Measurements from ENCODE around the gene LFNG.
A peak's percentile ranks its signal among the peaks of the same experiment; 100 is the strongest.

DNA sequence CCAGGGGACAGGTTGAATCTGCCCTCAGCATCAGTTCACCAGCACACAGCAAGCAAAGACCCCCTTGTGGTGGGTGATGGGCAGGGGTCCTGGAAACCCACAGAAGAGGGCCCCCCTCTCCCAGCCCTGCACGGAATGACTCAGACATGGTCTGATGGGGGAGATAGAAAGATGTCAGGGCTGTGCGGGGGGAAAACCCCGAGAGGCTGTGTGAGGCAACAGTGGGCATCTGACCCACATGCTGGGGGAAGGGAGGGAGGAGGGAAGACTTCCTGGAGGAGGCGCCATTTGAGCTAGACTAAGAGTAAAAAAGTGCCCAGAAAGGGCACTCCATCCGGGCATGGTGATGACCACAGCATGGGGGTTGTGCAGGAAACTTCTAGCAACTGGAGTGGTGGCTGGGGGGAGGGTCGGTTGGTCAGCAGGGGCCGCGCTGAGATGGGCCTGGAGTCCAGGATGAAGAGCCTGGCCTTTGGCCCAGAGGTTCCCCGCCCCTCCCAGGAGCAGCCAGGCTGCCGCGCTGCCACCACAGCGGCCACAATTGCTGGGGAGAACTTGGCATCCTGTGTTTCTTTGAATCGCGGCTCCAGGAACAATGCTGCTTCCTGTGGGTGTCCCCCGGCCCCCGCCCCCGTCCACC lies 2.5 kb downstream of the LFNG start:
- TF ChIP-seq, protein P1, sequence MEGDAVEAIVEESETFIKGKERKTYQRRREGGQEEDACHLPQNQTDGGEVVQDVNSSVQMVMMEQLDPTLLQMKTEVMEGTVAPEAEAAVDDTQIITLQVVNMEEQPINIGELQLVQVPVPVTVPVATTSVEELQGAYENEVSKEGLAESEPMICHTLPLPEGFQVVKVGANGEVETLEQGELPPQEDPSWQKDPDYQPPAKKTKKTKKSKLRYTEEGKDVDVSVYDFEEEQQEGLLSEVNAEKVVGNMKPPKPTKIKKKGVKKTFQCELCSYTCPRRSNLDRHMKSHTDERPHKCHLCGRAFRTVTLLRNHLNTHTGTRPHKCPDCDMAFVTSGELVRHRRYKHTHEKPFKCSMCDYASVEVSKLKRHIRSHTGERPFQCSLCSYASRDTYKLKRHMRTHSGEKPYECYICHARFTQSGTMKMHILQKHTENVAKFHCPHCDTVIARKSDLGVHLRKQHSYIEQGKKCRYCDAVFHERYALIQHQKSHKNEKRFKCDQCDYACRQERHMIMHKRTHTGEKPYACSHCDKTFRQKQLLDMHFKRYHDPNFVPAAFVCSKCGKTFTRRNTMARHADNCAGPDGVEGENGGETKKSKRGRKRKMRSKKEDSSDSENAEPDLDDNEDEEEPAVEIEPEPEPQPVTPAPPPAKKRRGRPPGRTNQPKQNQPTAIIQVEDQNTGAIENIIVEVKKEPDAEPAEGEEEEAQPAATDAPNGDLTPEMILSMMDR (IDR thresholded peaks at IDR 0.05) = peak; percentile 32; the same call in 1 of the 2 replicates
- no peak for TF ChIP-seq POLR2AphosphoS5 (IDR thresholded peaks at IDR 0.05; ENCODE audit: low read depth, low read length)
- TF ChIP-seq, protein P2, sequence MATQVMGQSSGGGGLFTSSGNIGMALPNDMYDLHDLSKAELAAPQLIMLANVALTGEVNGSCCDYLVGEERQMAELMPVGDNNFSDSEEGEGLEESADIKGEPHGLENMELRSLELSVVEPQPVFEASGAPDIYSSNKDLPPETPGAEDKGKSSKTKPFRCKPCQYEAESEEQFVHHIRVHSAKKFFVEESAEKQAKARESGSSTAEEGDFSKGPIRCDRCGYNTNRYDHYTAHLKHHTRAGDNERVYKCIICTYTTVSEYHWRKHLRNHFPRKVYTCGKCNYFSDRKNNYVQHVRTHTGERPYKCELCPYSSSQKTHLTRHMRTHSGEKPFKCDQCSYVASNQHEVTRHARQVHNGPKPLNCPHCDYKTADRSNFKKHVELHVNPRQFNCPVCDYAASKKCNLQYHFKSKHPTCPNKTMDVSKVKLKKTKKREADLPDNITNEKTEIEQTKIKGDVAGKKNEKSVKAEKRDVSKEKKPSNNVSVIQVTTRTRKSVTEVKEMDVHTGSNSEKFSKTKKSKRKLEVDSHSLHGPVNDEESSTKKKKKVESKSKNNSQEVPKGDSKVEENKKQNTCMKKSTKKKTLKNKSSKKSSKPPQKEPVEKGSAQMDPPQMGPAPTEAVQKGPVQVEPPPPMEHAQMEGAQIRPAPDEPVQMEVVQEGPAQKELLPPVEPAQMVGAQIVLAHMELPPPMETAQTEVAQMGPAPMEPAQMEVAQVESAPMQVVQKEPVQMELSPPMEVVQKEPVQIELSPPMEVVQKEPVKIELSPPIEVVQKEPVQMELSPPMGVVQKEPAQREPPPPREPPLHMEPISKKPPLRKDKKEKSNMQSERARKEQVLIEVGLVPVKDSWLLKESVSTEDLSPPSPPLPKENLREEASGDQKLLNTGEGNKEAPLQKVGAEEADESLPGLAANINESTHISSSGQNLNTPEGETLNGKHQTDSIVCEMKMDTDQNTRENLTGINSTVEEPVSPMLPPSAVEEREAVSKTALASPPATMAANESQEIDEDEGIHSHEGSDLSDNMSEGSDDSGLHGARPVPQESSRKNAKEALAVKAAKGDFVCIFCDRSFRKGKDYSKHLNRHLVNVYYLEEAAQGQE (IDR thresholded peaks at IDR 0.05; ENCODE audit: insufficient read depth in 1 of 2, low read depth in 2 of 2, low read length in 1 of 2) = no peak
- no peak for TF ChIP-seq TCF7L2 (IDR thresholded peaks at IDR 0.05; ENCODE audit: low read depth, low read length)
- no peak for TF ChIP-seq SIN3A (IDR thresholded peaks at IDR 0.05; ENCODE audit: borderline replicate concordance, insufficient read depth, low read depth, low read length)
